ENCODE results near the gene KIF9. TPM values are rescaled to one million over a fixed set of nuclear protein-coding genes. Genes with fewer than 3 reads are reported as not detected.

The KIF9 gene
- polyA plus RNA-seq, 1 donor from 2014 or later = 15.6 TPM

DNA sequence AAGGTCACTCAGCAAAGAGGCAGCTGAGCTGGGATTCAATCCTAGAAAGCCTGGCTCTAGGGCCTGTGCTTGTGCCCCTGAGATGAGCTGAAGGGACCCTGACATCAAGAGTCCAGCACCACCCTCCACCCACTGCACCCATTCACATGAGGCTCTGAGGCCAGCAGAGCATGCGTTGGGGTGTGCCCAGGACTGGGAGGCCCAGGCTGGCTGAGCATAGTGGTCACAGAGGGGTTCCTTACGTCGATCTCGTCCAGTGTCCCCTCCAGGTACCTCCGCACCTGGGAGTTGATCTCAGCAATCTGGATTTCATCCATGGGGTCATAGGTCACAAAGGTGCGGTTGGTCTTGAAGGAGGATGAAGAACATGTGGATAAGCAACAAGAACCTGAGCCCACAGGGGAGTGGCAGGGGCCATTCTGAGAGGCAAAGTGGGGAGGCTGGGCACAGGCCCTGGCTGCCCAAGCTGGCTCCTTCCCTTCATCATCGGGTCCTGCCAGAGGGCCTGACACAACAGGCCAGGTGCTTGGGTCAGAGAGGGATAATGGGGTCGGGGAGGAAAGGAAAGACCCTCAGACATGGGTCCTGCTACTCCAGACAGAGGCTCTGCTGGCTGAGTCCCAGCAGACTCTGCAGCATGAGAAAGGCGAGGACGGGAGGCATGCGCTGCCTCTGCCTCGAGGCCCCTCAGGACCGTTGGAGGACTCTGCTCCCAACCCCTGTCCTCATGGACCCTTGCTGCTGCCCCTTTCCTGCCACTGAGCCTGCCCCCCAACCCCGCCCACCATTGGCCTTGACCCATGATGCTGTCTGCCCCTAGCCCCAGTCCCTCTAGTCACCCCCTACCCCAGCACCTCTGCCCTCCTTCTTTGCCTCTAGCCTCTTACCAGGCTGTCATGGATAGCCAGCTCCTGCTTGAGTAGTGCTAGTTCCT is 35.2 kb downstream of the KIF9 start:
- Histone ChIP-seq H3K27me3 (ENCODE audit: insufficient read depth, low read depth, low read length) (no peaks in the 10 kb centered on the region), H3K4me3 (ENCODE audit: low read length) (no peak overlapping the region), H3K79me2 (replicated peaks; ENCODE audit: insufficient read depth, low read length) (no peaks in the 10 kb centered on the region), H3K27ac (ENCODE audit: low read length) (no peak overlapping the region), H3K36me3 (ENCODE audit: insufficient read depth, low read length) (no peaks in the 10 kb centered on the region), H2AFZ (ENCODE audit: low read depth, low read length) (no peak overlapping the region), H3F3A (ENCODE audit: insufficient read depth, low read length, poor library complexity, severe bottlenecking) (no peaks in the 10 kb centered on the region), H3K9me3 (ENCODE audit: low read length) (no peaks in the 10 kb centered on the region), H3K9me2 (ENCODE audit: insufficient read depth, low read length) (no peaks in the 10 kb centered on the region), H4K20me1 (ENCODE audit: insufficient read depth) (no peaks in the 10 kb centered on the region), H3K4me2 (ENCODE audit: low read length) (no peak overlapping the region), H3K9ac (ENCODE audit: low read length) (no peak overlapping the region)
- TF ChIP-seq, protein P1, sequence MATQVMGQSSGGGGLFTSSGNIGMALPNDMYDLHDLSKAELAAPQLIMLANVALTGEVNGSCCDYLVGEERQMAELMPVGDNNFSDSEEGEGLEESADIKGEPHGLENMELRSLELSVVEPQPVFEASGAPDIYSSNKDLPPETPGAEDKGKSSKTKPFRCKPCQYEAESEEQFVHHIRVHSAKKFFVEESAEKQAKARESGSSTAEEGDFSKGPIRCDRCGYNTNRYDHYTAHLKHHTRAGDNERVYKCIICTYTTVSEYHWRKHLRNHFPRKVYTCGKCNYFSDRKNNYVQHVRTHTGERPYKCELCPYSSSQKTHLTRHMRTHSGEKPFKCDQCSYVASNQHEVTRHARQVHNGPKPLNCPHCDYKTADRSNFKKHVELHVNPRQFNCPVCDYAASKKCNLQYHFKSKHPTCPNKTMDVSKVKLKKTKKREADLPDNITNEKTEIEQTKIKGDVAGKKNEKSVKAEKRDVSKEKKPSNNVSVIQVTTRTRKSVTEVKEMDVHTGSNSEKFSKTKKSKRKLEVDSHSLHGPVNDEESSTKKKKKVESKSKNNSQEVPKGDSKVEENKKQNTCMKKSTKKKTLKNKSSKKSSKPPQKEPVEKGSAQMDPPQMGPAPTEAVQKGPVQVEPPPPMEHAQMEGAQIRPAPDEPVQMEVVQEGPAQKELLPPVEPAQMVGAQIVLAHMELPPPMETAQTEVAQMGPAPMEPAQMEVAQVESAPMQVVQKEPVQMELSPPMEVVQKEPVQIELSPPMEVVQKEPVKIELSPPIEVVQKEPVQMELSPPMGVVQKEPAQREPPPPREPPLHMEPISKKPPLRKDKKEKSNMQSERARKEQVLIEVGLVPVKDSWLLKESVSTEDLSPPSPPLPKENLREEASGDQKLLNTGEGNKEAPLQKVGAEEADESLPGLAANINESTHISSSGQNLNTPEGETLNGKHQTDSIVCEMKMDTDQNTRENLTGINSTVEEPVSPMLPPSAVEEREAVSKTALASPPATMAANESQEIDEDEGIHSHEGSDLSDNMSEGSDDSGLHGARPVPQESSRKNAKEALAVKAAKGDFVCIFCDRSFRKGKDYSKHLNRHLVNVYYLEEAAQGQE (IDR thresholded peaks at IDR 0.05; ENCODE audit: borderline replicate concordance) = no peak
- no peak for TF ChIP-seq EP300 (conservative IDR thresholded peaks at IDR 0.05; ENCODE audit: poor library complexity, severe bottlenecking)
- TF ChIP-seq MXI1 (conservative IDR thresholded peaks at IDR 0.05; ENCODE audit: poor library complexity, severe bottlenecking) = no peak
- no peak for TF ChIP-seq RAD21 (conservative IDR thresholded peaks at IDR 0.05)
- no peak for TF ChIP-seq TAF1 (IDR thresholded peaks at IDR 0.05; ENCODE audit: low read depth)
- no peak for TF ChIP-seq EZH2 (IDR thresholded peaks at IDR 0.05; ENCODE audit: borderline replicate concordance, insufficient read depth, low read length, poor library complexity, severe bottlenecking)

DNA sequence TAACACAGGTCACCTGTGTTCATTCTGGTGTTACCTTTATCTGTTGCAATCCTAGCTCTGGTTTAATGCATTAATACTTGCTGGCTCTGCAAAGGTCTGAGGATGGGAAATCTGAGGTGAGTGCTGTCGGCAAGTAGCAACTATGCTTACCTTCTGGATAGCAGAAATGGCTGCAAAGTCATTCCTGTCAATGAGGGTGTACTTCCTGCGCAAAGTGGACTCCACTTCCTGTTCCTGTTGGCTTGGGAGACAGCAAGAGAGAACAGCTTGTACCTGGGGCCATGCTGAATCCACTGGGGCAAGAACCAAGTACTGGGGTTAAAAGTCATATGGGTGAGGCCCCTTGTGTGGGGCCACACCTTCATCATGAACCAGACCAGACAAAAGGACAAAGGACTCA is 37.3 kb downstream of the KIF9 start:
- H3F3A ChIP-seq (ENCODE audit: insufficient read depth, low read length, poor library complexity, severe bottlenecking) = no peaks in the 10 kb centered on the region
- H3K27me3 ChIP-seq (ENCODE audit: insufficient read depth, low read depth, low read length) = no peaks in the 10 kb centered on the region
- H3K79me2 ChIP-seq (replicated peaks; ENCODE audit: insufficient read depth, low read length) = no peaks in the 10 kb centered on the region
- no peak overlapping the region for H3K9ac ChIP-seq (ENCODE audit: low read length)
- no peaks in the 10 kb centered on the region for H3K9me2 ChIP-seq (ENCODE audit: insufficient read depth, low read length)
- H4K20me1 ChIP-seq (ENCODE audit: insufficient read depth) = no peaks in the 10 kb centered on the region
- H2AFZ ChIP-seq (ENCODE audit: low read depth, low read length) = no peak overlapping the region
- H3K9me3 ChIP-seq (ENCODE audit: low read length) = no peaks in the 10 kb centered on the region
- H3K4me3 ChIP-seq (ENCODE audit: low read length) = no peak overlapping the region
- TF ChIP-seq, protein P2, sequence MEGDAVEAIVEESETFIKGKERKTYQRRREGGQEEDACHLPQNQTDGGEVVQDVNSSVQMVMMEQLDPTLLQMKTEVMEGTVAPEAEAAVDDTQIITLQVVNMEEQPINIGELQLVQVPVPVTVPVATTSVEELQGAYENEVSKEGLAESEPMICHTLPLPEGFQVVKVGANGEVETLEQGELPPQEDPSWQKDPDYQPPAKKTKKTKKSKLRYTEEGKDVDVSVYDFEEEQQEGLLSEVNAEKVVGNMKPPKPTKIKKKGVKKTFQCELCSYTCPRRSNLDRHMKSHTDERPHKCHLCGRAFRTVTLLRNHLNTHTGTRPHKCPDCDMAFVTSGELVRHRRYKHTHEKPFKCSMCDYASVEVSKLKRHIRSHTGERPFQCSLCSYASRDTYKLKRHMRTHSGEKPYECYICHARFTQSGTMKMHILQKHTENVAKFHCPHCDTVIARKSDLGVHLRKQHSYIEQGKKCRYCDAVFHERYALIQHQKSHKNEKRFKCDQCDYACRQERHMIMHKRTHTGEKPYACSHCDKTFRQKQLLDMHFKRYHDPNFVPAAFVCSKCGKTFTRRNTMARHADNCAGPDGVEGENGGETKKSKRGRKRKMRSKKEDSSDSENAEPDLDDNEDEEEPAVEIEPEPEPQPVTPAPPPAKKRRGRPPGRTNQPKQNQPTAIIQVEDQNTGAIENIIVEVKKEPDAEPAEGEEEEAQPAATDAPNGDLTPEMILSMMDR (IDR thresholded peaks at IDR 0.05; ENCODE audit: poor library complexity, severe bottlenecking) = no peak
- H3K27ac ChIP-seq (ENCODE audit: low read length) = no peak overlapping the region
- H3K36me3 ChIP-seq (ENCODE audit: insufficient read depth, low read length) = no peaks in the 10 kb centered on the region
- H3K4me2 ChIP-seq (ENCODE audit: low read length) = no peak overlapping the region
